Measurements from ENCODE around the gene SZRD1.

SZRD1 gene

DNA sequence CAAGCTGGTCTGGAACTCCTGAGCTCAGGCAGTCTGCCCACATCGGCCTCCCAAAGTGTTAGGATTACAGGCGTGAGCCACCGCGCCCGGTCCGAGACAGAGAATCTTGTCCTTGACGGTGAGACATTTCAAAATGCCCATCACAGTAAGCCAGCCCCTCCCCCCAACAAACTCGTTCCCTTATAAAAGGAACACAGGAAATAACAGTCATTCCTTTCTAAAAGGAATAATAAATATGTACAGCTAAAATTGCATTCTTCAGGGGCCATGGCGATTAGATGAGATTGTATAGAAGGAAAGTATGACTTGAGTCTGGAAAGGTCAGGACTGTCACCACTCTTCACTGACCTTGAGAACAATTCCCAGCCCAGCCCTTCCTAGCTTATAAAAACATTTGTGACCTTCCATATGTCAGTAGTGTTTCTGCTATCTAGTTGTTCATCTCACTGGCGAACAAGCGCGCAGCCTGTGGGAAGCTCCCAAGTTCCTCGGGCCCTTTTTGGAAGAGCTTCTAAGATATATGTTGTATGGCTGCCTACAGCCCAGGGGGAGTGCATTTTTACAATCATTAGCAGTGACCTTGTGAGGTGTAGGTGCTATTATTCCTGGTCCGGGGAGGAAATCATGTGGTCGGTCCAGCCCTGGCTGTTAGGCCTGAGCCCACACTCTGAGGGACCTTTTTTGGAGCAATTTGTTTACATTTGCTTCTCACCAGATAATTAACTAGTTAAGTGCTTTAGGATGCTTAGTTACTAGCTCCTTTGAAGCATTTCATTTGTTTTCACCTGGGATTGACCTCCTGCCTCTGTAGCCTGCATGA, 8.7 kb downstream of the SZRD1 start:
- Histone ChIP-seq H3K27me3 (no peaks in the 10 kb centered on the region), H3K4me3 (peak overlapping the region in 1 of 2 donors; percentile 18), H3K9me3 (no peaks in the 10 kb centered on the region), H3K4me1 (peaks cover 0 to 96% (median 54%) of the 10 kb centered on the region in 4 donors), H3K36me3 (no peaks in the 10 kb centered on the region), H3K27ac (peak overlapping the region; percentile 46 to 48)
- no peak for DNase-seq
- TF ChIP-seq, protein P1, sequence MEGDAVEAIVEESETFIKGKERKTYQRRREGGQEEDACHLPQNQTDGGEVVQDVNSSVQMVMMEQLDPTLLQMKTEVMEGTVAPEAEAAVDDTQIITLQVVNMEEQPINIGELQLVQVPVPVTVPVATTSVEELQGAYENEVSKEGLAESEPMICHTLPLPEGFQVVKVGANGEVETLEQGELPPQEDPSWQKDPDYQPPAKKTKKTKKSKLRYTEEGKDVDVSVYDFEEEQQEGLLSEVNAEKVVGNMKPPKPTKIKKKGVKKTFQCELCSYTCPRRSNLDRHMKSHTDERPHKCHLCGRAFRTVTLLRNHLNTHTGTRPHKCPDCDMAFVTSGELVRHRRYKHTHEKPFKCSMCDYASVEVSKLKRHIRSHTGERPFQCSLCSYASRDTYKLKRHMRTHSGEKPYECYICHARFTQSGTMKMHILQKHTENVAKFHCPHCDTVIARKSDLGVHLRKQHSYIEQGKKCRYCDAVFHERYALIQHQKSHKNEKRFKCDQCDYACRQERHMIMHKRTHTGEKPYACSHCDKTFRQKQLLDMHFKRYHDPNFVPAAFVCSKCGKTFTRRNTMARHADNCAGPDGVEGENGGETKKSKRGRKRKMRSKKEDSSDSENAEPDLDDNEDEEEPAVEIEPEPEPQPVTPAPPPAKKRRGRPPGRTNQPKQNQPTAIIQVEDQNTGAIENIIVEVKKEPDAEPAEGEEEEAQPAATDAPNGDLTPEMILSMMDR (IDR thresholded peaks at IDR 0.05): no peak
- intact Hi-C loops (cut with DNase I; ENCODE audit: low total_unique reads): loop anchor here (10.0 kb wide), 1 partner anchor 291 kb away; no protein-coding TSS in a partner anchor

DNA sequence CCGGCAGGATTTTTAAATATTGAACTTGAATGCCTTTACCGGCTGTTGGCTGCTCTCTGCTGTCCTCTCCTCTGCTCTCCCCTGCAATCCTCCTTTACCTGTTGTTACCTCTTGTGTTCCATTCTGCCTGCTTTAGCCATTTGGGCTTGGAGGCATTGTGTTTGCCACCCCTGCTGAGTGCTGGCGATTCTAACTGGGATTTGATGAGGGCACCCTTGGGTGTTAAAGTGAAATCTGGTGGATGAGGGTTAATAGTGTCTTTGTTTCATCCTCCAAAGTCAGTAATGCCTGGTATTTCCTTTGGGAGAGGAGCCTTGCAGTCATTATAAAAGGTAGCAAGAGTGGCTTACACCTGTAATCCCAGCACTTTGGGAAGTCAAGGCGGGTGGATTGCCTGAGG, 9.9 kb downstream of the SZRD1 start:
- Histone ChIP-seq H3K9me3 (no peaks in the 10 kb centered on the region), H3K27me3 (no peaks in the 10 kb centered on the region), H3K27ac (peak overlapping the region in 1 of 2 donors; percentile 48), H3K36me3 (no peaks in the 10 kb centered on the region), H3K4me1 (peaks cover 0 to 89% (median 49%) of the 10 kb centered on the region in 4 donors), H3K4me3 (no peak overlapping the region)
- DNase-seq: no peak
- intact Hi-C loops (cut with DNase I; ENCODE audit: low total_unique reads): loop anchor here (10.0 kb wide), 1 partner anchor 292 kb away; no protein-coding TSS in a partner anchor
- TF ChIP-seq, protein P1 (IDR thresholded peaks at IDR 0.05): no peak

DNA sequence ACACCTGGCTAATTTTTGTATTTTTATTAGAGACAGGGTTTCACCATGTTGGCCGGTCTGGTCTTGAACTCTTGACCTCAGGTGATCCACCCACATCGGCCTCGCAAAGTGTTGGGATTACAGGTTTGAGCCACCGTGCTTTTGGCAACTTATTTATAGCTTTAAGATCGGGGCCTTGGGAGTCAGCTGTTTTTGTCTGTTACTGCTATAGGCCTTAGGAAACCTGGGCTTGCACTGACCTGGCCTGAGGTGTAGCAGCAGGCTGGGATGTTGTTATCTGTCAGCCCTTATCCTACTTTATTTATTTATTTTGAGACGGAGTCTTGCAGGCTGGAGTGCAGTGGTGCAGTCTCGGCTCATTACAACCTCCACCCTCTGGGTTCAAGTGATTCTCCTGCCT, 11.4 kb downstream of the SZRD1 start:
- no peaks in the 10 kb centered on the region for H3K9me3 ChIP-seq
- H3K4me1 ChIP-seq: peaks cover 0 to 79% (median 38%) of the 10 kb centered on the region in 4 donors
- TF ChIP-seq, protein P1 (IDR thresholded peaks at IDR 0.05): no peak
- no peaks in the 10 kb centered on the region for H3K27me3 ChIP-seq
- intact Hi-C loops (cut with DNase I; ENCODE audit: low total_unique reads): loop anchor here (10.0 kb wide), 1 partner anchor 294 kb away; no protein-coding TSS in a partner anchor
- no peak overlapping the region for H3K4me3 ChIP-seq
- no peak for DNase-seq
- no peaks in the 10 kb centered on the region for H3K36me3 ChIP-seq
- H3K27ac ChIP-seq: peak overlapping the region in 1 of 2 donors; percentile 48

DNA sequence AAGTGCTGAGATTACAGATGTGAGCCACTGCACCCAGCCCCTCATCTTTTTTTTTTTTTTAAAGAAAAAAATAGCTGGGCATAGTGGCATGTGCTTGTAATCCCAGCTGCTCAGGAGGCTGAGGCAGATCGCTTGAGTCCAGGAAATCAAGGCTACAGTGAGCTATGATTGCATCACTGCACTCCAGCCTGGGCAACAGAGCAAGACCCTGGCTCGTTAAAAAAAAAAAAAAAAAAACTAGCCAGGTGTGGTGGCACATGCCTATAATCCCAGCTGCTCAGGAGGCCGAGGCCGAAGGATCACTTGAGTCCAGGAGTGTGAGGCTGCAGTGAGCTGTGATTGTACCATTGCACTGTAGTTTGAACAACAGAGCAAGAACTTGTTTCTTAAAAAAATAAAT, 13.8 kb downstream of the SZRD1 start:
- no peaks in the 10 kb centered on the region for H3K9me3 ChIP-seq
- intact Hi-C loops (cut with DNase I; ENCODE audit: low total_unique reads): no loop called here
- no peaks in the 10 kb centered on the region for H3K36me3 ChIP-seq
- no peaks in the 10 kb centered on the region for H3K27me3 ChIP-seq
- peaks cover 1 to 77% (median 35%) of the 10 kb centered on the region in 4 donors for H3K4me1 ChIP-seq
- TF ChIP-seq, protein P1 (IDR thresholded peaks at IDR 0.05): no peak
- DNase-seq: no peak
- no peak overlapping the region for H3K4me3 ChIP-seq
- no peak overlapping the region for H3K27ac ChIP-seq

DNA sequence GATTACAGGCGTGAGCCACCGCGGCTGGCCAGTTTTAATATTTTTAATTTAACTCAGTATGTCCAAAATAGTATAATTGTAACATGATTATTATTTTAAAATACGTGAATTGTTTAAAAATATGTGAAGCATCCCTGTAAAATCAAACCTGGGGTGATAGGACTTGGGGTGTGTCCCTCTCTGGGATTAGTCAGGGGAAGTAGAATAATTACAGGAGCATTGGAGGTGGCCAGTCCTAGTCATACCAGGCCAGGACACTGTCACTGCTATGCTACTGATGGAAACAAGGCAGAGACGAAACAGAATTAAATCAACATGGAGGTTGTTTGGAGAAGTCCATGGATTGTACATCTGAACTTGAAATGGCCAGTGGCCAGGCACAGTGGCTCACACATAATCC, 16.8 kb downstream of the SZRD1 start:
- no peak for DNase-seq
- H3K27ac ChIP-seq: no peak overlapping the region
- intact Hi-C loops (cut with DNase I; ENCODE audit: low total_unique reads): no loop called here
- H3K27me3 ChIP-seq: no peaks in the 10 kb centered on the region
- TF ChIP-seq, protein P1 (IDR thresholded peaks at IDR 0.05): no peak
- H3K4me1 ChIP-seq: peaks cover 8 to 73% (median 45%) of the 10 kb centered on the region in 4 donors
- no peaks in the 10 kb centered on the region for H3K36me3 ChIP-seq
- no peaks in the 10 kb centered on the region for H3K9me3 ChIP-seq
- H3K4me3 ChIP-seq: no peak overlapping the region
